GOT3 (cell line): ENCODE results near the gene SATB2.
A peak's percentile ranks its signal among the peaks of the same experiment; 100 is the strongest.

Experiments
- DNase-seq: peaks from one replicate; lab custom pipeline; 2025; ENCODE audit warnings: mixed read lengths; lab: John Stamatoyannopoulos, UW

SATB2 gene

DNA sequence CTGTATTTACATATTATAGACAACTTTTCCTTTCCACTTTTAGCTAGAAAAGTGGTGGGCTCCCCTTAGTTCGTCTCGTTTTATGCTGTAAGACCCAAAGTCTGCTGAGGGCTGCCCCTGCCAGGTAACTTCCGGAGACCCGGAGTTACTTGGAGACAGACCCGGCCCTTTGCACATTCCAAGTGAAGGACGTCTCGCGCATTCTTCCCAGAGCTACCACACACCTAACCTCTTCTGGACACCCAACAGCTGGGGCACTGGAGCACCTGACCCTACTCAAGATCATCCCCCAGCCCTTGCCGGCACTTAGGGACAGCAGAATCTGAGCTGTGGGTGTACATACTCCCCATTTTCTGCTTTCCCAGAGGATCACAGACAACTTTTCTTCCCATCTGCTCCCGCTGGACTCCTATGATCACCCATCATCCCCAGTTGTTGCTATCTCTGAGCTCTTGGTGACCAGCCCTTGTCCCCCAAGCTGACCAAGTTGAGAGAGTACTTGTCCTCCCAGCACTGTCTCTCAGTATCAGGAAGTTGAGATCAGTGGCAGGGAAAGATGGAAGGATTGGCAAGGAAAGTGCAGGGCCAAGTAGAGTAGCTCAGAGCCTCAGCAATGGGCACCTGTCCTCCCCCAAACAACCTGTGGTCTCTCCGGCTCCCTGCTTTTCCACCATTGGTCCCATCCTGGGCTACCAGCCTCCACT lies 8.4 kb upstream of the SATB2 start:
- DNase-seq, result no peak

DNA sequence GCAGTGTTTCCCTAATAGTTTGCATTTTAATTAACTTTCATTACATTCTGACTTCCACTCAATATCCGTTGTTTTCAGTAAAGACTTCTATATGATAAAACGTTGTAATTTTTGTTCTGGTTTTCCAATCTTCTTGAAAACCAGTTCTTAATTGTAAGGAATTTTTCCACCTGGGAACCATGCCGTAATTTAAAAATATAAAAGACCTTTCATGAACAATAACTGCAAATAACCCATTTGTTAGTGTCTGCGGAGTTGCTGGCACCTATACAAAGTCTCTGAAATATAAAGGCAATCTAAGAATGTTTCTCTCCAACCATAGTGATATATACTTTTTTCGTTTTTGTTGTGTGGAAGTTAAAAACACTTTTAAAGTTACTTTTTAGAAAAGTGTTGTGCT lies 7.7 kb upstream of the SATB2 start:
- no peak for DNase-seq

DNA sequence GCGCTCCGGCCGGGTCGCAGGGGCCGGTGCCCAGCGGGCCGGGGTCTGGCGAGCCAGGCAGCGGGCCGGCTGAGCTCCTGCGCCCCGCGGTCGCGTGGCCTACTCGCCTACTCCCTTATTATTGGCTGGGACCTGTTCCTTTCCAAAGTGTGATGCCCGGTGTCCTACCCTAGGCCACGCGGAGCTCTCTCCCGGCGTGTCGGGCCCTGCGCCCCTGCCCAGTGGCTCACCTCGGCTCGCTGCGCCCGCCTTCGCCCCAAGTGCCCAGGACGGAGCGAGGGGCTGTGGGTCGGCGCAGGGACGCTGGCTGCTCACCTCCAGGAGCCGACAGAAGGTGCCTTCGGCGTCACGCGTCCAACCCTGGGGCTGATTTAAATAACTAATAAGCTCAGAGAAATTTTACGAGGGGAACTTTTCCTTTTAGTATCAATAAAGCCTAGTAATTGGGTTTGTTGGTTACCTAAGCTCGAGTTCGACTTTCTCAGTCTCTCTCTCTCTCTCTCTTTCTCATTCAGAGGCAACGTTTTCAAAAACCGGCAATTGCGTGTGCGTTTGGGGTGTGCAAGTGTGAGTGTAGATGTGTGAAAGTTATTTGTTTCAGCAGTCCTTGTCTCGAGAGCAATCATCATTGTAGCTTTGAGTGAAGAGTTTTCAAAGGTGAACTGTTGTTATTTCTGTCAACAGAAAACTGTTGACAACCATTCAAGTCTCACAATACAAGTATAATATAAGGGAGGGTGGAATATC lies 7.0 kb upstream of the SATB2 start:
- no peak for DNase-seq

DNA sequence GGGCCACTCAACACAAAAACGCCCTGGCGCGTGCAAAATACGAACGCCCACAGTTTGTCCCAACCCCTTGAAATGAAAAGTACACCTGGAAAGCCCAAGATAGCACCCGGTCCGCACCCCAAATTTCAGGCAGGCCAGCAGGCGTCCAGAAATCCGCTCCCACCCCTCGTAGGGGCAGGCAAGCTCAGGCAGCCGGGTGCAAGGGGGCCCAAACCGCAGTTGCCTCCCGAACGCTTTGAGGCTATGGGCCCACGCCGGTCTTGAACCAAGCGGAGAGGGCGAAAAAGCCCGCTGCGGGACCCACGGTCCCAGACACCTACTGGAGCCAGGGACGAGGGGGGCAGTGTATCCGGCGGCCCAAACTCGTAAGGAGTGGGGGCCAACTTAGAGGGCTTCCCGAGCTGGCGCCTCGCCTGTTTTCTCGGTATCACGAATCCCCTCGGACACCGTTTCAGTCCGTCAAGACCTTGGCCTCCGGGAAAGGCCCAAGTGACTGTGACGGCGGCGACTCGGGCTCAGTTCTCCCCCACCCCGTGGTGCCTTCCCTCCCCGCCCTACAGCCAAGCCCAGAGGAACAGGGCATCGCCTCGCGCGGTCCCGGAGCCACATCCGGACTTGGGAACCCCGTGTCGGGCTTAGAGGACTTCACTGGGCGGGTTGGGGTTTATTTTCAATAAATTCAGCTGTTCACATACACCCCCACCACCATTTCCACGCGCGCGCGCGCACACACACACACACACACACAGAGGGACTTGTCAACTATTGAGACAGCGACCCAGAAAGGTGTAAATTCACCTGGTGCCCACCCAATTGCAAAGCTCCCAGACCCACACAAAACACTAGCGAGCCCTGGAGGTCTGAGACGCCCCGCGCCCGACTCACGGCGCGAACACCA lies 6.2 kb upstream of the SATB2 start:
- DNase-seq, result no peak

DNA sequence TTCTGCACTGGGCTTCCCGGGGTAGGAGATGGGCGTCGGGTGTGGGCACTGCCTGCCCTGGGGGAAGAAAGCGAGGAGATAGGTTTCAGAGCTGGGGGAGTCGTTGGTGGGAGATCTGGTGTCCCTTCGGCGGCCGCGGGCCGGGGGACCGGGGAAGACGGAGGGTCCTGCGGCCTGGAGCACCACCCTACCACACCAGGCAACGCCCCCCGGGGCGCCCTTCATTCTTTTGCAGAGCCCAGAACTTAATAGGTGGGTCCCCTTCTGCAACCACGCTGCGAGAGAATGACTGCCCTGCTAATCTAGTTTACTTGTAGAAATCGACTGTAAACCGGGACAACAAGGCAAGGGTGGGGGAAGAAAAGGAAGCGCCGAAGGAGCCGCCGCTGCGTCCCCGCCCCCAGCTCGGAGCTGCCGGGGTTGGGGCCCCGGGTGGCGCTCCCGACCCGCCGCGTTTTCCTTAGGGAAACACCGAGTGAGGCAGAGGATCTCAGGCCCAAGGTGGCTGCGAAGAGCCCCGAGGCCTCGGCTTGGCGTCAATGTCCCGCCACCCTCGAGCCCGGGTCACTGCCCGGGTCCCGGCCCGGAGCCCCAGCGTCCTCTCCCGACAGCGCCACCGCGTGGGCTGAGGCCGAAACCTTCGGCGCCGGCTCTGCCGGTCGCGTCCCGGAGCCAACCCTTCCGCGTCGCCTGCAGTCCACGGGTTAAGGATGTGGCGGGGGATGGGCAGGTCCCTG lies 5.4 kb upstream of the SATB2 start:
- peak; percentile 46 for DNase-seq

DNA sequence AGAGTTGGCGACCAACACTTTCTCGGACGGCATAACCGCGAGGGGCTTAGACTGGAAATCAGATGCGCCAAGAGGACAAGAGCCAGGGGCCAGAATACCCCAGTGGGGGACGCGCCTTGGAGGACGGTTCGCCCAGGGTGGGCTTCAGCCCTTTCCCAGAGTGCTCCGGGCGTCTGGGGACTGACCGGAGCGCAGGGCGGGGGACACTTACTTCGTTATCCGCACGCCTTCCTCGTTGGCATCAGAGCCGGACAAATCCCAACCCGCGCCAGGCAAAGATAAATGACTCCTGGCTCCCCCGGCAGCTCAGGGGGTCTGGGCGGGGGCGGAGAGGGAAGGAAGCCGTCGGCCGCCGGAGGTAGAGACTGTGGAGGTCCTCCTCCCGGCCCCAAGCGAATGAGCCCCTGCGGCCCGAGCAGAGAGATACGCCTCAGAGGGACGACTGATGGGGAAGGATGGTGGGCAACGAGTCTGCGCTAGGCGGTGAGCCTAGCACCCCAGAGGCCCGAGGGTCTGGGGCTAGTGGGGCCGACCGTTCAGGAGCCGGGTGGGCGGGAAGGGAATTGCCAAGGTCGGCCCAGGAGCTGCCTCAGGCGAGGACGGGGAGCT lies 4.7 kb upstream of the SATB2 start:
- no peak for DNase-seq

DNA sequence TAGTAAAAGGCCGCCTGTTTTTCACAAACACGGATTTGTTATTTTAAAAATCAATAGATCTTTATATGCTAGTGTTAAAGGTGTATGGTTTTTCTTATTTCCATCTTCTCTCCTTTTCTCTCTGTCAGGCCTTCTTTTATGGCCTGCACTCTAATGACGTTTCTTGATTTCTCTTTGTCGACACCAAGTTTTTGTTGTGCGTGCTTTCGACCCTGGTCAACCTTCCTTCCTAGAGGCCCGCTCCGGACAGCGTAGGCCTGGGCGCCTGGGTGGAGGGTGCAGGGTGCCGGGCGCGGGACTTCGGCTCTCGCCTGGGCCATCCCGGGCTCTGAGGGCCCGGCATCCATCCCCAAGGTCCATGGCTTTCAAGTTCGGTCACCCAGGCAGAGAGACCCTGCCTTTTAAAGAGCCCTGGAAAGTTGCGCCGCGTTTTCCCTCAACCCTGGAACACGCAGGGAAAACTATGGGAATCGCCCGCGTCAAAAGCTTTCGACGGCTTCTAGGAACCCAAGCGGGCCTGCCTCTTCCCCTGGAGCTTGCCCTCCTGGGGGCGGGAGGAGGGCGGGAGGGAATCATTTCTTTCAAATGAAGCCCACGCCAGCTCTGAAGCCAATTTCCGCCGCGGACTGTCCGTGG lies 4.1 kb upstream of the SATB2 start:
- DNase-seq, result no peak

DNA sequence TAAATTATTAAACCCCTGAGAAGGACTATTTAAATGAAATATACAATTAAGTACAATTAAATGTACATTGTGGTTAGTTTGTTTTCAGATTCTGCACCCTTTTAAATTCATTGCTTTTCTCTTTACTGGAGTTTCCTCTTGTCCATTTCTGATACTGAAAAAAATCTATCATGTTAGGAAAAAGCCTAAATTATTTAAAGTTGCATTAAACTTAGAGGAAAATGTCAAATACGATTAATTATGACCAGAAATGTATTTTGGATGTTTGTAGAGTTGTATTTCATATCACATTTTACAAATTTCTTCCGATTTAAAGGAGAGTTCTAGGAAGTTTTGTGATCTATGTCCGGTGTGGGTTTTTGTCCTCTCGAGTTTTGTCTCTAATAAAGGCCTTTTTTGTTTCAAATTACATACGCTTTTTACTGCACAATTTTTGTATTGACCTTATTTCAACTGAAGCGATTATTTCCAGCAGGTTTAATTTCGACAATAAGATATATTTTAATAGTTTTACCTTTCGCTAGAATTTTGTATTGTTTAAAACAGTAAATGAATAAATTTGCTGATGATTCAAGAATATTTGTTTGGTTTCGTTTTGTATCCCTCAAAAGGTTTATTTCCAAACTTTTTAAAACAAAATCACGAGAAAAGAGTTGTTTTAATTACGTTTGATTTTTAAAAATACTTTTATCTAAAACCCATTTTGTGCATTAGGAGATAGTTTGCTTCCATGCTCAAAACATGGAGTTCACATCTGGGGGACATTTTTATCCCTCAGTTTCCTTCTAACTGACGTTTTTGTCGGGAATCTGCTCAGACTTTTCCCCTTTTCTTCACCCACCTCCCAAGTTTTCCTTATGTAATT lies 3.3 kb upstream of the SATB2 start:
- DNase-seq, result no peak

DNA sequence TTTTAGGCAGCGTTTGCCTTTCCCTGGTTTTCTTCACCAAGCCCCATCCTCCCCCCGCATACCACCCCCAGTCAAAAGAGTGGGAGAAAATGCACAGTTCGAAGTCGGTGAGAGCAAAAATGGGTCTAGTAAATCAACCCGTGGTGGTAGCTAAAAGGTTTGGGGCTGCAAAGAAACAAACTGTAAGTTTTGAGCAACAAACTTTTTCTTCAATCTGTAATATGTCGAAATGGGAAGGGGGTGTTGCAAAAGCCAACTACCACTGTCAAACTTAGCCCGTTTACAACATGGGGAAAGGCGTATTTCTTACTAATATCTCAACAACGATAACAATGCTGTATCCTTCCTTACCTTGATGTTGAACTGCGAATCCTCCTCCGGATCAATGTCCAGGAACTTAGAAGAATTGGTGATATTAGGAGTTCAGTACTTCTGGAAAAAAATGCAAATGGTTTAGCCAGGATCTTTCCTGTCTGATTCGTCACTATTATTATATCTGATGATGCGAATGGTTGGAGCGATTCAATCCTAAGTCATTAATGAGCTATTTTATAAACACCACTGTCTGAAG lies 2.4 kb upstream of the SATB2 start:
- no peak for DNase-seq

DNA sequence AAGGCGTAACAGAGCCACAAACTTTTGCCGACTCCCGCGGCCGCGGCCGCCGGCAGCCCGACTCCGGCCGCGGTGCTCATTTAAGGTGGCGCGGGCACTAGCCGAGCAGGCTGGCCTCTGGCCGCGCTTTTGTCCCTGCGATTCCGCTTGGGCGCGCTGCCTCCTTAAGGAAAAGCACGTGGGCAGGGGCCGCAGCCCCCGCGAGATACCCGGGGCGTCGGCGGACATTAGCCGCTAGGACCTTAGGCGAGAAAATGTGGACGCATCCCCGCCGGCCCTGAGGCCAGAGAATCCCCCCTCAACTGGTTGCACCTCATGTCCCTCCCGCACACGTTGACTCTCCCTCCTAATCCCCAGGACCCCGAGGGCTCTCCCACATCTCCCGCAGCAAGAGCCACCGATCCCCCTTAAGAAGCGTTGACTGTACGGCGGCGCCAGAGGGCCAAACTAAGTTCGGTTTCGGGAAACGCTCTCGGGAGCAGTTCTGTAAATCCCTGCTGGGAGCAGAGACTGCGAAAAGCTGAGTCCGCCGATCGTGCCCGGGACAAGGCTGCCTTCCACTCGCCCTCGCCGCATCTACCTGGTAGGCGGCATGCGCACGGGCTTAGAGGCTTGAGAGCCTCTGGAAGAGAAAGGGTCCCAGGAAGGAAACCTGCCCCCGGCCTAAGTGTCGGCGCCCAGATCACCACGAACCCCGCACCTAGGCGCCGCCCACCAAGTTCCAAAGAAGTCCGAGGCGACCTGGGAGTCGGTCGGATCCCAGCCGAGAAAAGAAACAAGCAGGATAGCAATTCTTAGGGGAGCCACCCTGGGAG lies 1.8 kb upstream of the SATB2 start:
- peak; percentile 74 for DNase-seq

DNA sequence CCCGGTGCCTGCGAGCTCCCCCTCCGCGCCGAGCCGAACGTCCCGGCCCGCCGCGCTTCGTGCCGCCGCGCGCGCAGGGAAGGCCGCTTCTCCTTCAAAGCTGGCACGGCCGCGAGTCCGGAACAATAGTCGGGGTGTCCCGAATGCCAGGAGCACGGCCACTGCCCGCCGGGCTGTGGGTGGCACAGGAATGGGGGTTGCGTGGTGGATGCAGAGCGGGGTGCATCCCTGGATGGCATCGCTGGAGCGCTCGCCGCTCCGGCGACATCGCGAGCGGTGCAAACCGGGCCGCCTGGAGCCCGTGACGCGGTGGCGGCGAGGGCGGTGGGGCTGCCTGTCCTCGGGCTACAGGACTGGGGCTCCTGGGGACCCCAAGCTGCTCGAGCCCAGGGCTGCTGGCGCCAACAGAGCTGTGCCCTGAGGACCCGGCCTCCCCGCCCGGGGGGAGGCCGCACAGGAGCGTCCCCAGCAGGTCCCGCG lies 1.1 kb upstream of the SATB2 start:
- peak; percentile 48 for DNase-seq

DNA sequence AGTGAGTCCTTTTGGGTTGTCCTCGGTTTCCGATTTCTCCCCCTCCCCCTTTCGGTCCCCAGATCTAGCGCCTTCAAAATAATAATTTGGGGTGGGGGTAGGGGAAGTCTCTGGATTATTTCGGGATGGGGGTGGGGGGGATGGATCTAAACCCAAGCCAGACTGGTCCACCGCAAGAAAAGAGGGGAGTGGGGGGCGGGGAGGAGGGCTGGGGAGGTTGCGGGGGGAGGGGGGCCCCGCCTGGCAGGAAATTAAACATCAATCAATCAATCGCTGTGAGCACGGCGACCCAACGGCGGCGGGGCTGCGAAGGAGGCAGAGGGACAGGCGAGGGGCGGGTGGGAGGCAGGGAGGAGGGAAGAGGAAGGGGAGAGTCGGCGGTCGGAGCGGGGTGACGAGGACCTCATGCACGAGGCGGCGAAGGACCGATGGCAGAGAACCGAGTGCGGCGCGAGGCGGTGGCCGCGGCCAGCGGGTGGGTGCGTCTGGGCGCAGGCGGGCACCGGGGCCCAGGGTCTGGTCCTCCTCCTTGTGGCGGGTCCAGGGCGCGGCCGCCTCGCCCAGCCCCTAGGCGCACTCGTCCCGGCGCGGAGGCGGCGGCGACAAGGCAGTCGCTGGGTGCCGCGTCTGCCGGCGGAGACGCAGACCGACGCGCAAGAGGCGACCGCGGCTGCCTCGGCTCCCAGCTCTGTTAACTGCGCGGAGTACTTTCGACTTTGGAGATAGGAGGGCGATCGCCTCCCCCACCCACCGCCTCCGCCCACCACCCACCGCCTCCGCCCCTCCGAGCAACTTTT lies 468 bp upstream of the SATB2 start:
- peak; percentile 48 for DNase-seq

DNA sequence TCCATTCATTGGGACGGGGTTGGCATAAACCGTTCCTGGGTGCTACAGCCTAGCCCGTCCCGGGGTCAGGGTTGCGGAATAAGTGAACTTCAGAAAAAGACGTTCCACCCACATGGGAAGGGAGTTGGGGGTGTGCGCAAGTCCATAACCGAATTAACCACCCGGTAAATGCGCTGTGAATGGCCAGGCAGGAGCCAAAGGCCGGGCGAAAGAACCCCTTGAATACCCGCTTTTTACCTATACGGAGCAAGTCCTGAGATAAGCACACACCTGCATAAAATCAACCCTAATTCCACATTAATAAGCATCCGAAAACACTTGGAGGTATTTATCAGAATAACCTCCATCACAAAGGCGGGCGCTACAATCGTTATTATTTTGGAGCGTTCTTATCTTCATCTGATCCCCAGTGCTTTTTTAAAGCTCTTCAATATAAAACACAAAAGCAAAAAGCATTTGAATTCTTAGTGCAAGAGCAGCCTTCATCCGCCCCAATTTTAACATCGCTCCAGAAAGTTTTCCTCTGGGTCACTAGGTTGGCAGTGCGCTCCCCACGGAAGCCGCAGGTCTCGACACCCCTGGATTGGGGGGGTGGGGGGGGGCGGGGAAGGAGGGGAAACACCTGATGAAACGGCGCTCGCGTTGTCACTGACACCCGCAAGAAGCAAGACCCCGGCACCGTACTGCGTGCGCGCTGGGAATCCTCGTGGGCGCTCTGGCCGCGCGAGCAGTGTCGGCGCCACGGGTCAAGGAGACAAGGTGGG lies 1.2 kb downstream of the SATB2 start:
- no peak for DNase-seq

DNA sequence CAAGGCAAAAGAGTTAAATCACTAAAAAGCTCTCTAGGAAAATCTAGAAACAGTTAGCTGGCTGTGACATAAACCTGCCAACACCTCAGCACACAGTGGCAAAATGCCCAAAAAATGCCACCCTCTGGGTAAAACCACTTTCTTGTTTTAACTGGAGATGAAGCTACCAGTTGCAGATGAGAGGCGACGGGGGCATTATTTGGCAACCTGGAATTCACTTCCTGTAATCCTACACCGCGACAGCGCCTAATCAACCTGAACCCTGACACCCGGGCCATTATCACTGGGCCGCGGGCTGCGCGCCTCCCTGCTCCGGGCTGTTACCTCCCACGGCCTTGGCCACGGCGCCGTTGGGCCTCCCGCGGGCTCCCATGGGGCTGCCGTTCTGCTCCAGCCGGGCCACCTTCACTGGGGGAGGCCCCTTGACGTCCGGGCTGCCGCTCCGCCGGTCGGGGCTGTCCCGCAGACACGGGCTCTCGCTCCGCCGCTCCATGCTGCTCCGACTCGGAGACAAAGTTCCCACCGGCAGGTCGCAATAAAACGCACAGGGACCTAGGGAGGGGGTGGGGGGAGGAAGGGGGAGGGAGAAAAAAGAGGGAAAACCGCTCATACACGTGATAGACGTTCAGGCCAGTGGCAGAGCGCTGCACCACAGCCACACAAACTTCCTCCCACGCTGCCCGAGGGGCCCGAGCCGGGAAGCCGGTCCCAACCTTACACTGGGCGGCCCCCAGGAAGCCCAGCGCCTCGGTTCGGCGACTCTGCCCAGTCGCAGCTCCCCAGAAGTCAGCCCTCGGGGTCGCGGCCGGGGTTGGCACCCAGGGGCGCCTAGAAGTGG lies 2.0 kb downstream of the SATB2 start:
- DNase-seq, result peak; percentile 18

DNA sequence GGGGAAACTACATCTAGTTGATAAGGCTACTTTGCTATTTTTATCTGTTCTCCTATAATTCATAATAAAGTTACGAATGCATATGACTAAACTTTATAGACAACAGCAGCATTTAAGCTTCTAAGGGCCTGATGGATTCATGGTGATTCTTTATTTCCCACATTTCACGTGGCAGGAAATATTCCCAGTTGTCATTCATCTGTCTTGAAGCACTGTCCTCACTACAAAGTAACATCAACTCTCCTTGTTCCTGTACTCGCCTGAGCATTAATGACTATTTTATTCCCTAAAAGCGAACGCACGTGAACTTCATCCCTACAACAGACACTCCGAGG lies 2.6 kb downstream of the SATB2 start:
- DNase-seq, result no peak

DNA sequence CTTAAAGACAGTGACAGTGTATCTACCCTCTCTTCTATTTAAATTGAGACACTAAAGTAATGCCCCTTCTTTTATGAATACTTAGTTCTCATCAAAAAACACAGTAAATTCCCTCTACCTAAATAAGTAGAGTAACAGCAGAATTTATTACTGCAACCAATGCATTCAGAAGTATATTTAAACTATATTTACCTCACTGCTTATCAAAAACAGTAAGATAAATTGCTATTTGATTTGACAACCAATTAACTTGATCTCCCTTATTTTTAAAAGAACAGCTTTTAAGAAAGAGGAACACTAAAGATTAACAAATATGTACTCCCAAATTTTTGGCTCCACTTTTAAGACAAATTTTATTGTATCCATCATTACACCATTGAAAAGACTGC lies 4.8 kb downstream of the SATB2 start:
- DNase-seq, result no peak
